IMR-90 (cell line): ENCODE data around the gene PNRC2. TPM values are rescaled to one million over a fixed set of nuclear protein-coding genes. Genes with fewer than 3 reads are reported as not detected.

Experiments
- ATAC-seq: fragments of 200-7000 bp; cut with Tn5 transposase; 2 replicates; pipeline ENCODE4 v1.9.1; 2020; ENCODE audit warnings: low read depth, mild to moderate bottlenecking, moderate library complexity
- BruUV-seq: library from RNA; stranded (reverse); fragments of 400-500 nt; replicated peaks from 2 replicates; lab custom pipeline; 2021; lab: Mats Ljungman, UMichigan
- CTCF ChIA-PET: fragments of 300-600 bp; formaldehyde crosslinking; extraction: SDS; loops from one replicate; lab custom pipeline; 2021; ENCODE audit warnings: antibody characterized with exemption; lab: Yijun Ruan, JAX
- POLR2A ChIA-PET: fragments of 300-600 bp; sonication (Branson Sonifier 250); formaldehyde crosslinking; loops from one replicate; lab custom pipeline; 2022; ENCODE audit warnings: antibody characterized with exemption; ENCODE audit not compliant: unreplicated experiment; lab: Charles Lee
- DNase-seq: peaks from one replicate; pipeline ENCODE4 v3.0.0; 2013
- H2AFZ ChIP-seq: replicated peaks from 2 replicates; pipeline ENCODE3; 2013; ENCODE audit warnings: low read length, mild to moderate bottlenecking; ENCODE audit not compliant: poor library complexity
- H2AK5ac ChIP-seq: 2 replicates; pipeline ENCODE4 v1.6.1; 2013; ENCODE audit warnings: low read depth, low read length, inconsistent platforms
- H2AK9ac ChIP-seq: replicated peaks from 2 replicates; pipeline ENCODE3; 2013; ENCODE audit warnings: mild to moderate bottlenecking, low read depth, low read length, moderate library complexity; ENCODE audit not compliant: poor library complexity
- H2BK120ac ChIP-seq: 2 replicates; pipeline ENCODE4 v1.6.1; 2013; ENCODE audit warnings: low read depth, low read length, inconsistent platforms
- H2BK15ac ChIP-seq: 3 replicates; pipeline ENCODE4 v1.6.1; 2013; ENCODE audit warnings: low read depth, low read length, inconsistent platforms
- H2BK20ac ChIP-seq: 2 replicates; pipeline ENCODE4 v1.6.1; 2013; ENCODE audit warnings: low read depth, mild to moderate bottlenecking, inconsistent platforms, low read length, moderate library complexity
- H2BK5ac ChIP-seq: 2 replicates; pipeline ENCODE4 v1.6.1; 2013; ENCODE audit warnings: mild to moderate bottlenecking, low read depth, low read length, inconsistent platforms; ENCODE audit not compliant: poor library complexity, severe bottlenecking
- H3K14ac ChIP-seq: replicated peaks from 2 replicates; pipeline ENCODE4 v1.6.1; 2013; ENCODE audit warnings: low read depth, low read length, inconsistent platforms
- H3K18ac ChIP-seq: 2 replicates; pipeline ENCODE4 v1.6.1; 2013; ENCODE audit warnings: low read depth, low read length, control low read depth
- H3K23ac ChIP-seq: 2 replicates; pipeline ENCODE4 v1.6.1; 2013; ENCODE audit warnings: low read depth, low read length, inconsistent platforms
- H3K27ac ChIP-seq: 2 replicates; pipeline ENCODE4 v1.5.1; 2013; ENCODE audit warnings: mild to moderate bottlenecking, control low read depth, low read length; ENCODE audit not compliant: insufficient read depth
- H3K27me3 ChIP-seq: 2 replicates; pipeline ENCODE4 v1.6.1; 2013; ENCODE audit warnings: low read length; ENCODE audit not compliant: control insufficient read depth, insufficient read depth
- H3K36me3 ChIP-seq: 2 replicates; pipeline ENCODE4 v1.6.1; 2013; ENCODE audit warnings: low read length, mixed read lengths; ENCODE audit not compliant: control insufficient read depth, insufficient read depth
- H3K4ac ChIP-seq: 2 replicates; pipeline ENCODE4 v1.6.1; 2013; ENCODE audit warnings: low read depth, low read length, inconsistent platforms
- H3K4me1 ChIP-seq: 2 replicates; pipeline ENCODE4 v1.6.1; 2013; ENCODE audit warnings: low read length, mixed read lengths; ENCODE audit not compliant: control insufficient read depth, insufficient read depth
- H3K4me2 ChIP-seq: 2 replicates; pipeline ENCODE4 v1.6.1; 2013; ENCODE audit warnings: low read depth, mild to moderate bottlenecking, control low read depth, low read length, moderate library complexity
- H3K4me3 ChIP-seq: 2 replicates; pipeline ENCODE4 v1.5.1; 2013; ENCODE audit warnings: low read depth, mild to moderate bottlenecking, control low read depth, low read length, moderate library complexity; ENCODE audit not compliant: insufficient read depth
- H3K56ac ChIP-seq: 2 replicates; pipeline ENCODE4 v1.6.1; 2013; ENCODE audit warnings: low read length, inconsistent platforms; ENCODE audit not compliant: insufficient read depth; ENCODE audit errors: extremely low read depth
- H3K79me1 ChIP-seq, 2 experiments: 2 replicates each; pipeline ENCODE4 v1.6.1; 2013; ENCODE audit warnings: low read length in 2 of 2, inconsistent platforms in 1 of 2, low read depth in 1 of 2
- H3K9ac ChIP-seq: 2 replicates; pipeline ENCODE4 v1.6.1; 2013; ENCODE audit warnings: low read depth, low read length, control low read depth
- H3K9me1 ChIP-seq: 2 replicates; pipeline ENCODE4 v1.6.1; 2013; ENCODE audit warnings: low read length, inconsistent platforms; ENCODE audit not compliant: insufficient read depth
- H3K9me3 ChIP-seq: 2 replicates; pipeline ENCODE4 v1.6.1; 2013; ENCODE audit warnings: low read length; ENCODE audit not compliant: control insufficient read depth, insufficient read depth
- H4K20me1 ChIP-seq: 2 replicates; pipeline ENCODE4 v1.6.1; 2013; ENCODE audit warnings: low read length, inconsistent platforms; ENCODE audit not compliant: insufficient read depth
- H4K5ac ChIP-seq: 2 replicates; pipeline ENCODE4 v1.6.1; 2013; ENCODE audit warnings: mild to moderate bottlenecking, low read depth, low read length, control low read depth
- H4K8ac ChIP-seq, 2 experiments: 2 replicates each; pipeline ENCODE4 v1.6.1; 2013; ENCODE audit warnings: low read depth in 2 of 2, low read length in 2 of 2, control low read depth in 1 of 2, inconsistent platforms in 1 of 2
- H4K91ac ChIP-seq: 2 replicates; pipeline ENCODE4 v1.6.1; 2013; ENCODE audit warnings: low read depth, low read length, inconsistent platforms; ENCODE audit not compliant: insufficient read depth
- RAD21 ChIP-seq: IDR thresholded peaks from 2 replicates; pipeline ENCODE4 v1.6.1; 2012; ENCODE audit warnings: low read length, improper control_type of control experiment
- WGBS, 2 experiments: methylation state at CpG; one replicate each; pipeline versions ENCODE4 v1.1.5 to v1.1.7; 2013; ENCODE audit warnings: missing lambda C conversion rate in 2 of 2; ENCODE audit not compliant: insufficient read length in 1 of 2; ENCODE audit errors: extremely low coverage in 2 of 2; 5-methylcytosine and 5-hydroxymethylcytosine counted together
- dilution Hi-C: fragments of 300-500 bp; cut with HindIII; formaldehyde crosslinking; loops from one replicate; pipeline ENCODE4 v1.14.3; 2018; ENCODE audit warnings: low sequenced_read_pairs; ENCODE audit not compliant: unreplicated experiment
- in situ Hi-C: fragments of 300-500 bp; cut with MboI; formaldehyde crosslinking; loops from 3 replicates; pipeline ENCODE4 v1.14.3; 2019; ENCODE audit warnings: low sequenced_read_pairs, inconsistent platforms, mixed read lengths
- intact Hi-C: fragments of 100-400 bp; cut with micrococcal nuclease; formaldehyde crosslinking; loops from 2 replicates; pipeline ENCODE4 v1.10.0; 2022
- polyA plus RNA-seq, 3 experiments: library from polyadenylated mRNA; depleted of rRNA; stranded (reverse); fragments of >200 nt; gene quantifications; 2 replicates each; pipeline ENCODE4 v1.2.3, GENCODE V29; 2012; ENCODE audit warnings: low replicate concordance in 1 of 3
- total RNA-seq: library from RNA; depleted of rRNA; stranded (reverse); fragments of >200 nt; gene quantifications from 2 replicates; pipeline ENCODE4 v1.2.3, GENCODE V29; 2012

PNRC2 gene
- total and polyA plus RNA-seq, 2 of the 4 experiments (the other 2 are of a cell fraction) = 50.6 to 76.0 TPM

- H3K23ac ChIP-seq = no peak overlapping the region
- in situ Hi-C loops (no loop called here), intact Hi-C loops (no loop called here), dilution Hi-C loops (no loop called here)
- WGBS, 2 experiments = 70% methylated on average over 2 of the region's 3 CpGs; no CpG with 5 or more reads in 1 of the 2 experiments
- no peak overlapping the region for H2AK5ac ChIP-seq
- no peak overlapping the region for H3K56ac ChIP-seq
- ChIA-PET POLR2A (no interaction called here), CTCF (interaction anchor here (1.2 kb wide), 1 partner anchor 22 kb away, joined by 3 read pairs; no protein-coding TSS in a partner anchor)
- no peak overlapping the region for H4K8ac ChIP-seq
- H4K20me1 ChIP-seq = no peaks in the 10 kb centered on the region
- H2BK20ac ChIP-seq = no peak overlapping the region
- no peak overlapping the region for H3K9ac ChIP-seq
- no peak overlapping the region for H2BK15ac ChIP-seq
- H3K27ac ChIP-seq = no peak overlapping the region
- H3K4me1 ChIP-seq = no peaks in the 10 kb centered on the region
- no peak overlapping the region for H2AK9ac ChIP-seq
- H2BK5ac ChIP-seq = no peak overlapping the region
- peaks cover 16% of the 10 kb centered on the region for H3K27me3 ChIP-seq
- no peak overlapping the region for H4K5ac ChIP-seq
- TF ChIP-seq RAD21 = no peak
- H4K91ac ChIP-seq = no peak overlapping the region
- H3K36me3 ChIP-seq = no peaks in the 10 kb centered on the region
- H3K9me1 ChIP-seq = no peaks in the 10 kb centered on the region
- H3K18ac ChIP-seq = no peak overlapping the region
- no peak for ATAC-seq
- no peak overlapping the region for H3K14ac ChIP-seq
- no TSS peak for BruUV-seq
- H2BK120ac ChIP-seq = no peak overlapping the region
- no peak overlapping the region for H2AFZ ChIP-seq
- H3K4ac ChIP-seq = no peak overlapping the region
- no peak for DNase-seq
- no peak overlapping the region for H3K4me2 ChIP-seq
- H3K79me1 ChIP-seq = no peaks in the 10 kb centered on the region
- no peak overlapping the region for H3K4me3 ChIP-seq
- H3K9me3 ChIP-seq = no peaks in the 10 kb centered on the region
Measured at GRCh38 chr1:23925279-23925678, 34.3 kb upstream of the PNRC2 start.
